GM21786 (cell line): Measurements from ENCODE around the gene AK5.

Experiments
- ATAC-seq: cut with Tn5 transposase; IDR thresholded peaks from one replicate; pipeline ENCODE4 v1.9.1; 2021; ENCODE audit not compliant: unreplicated experiment

Gene AK5

DNA sequence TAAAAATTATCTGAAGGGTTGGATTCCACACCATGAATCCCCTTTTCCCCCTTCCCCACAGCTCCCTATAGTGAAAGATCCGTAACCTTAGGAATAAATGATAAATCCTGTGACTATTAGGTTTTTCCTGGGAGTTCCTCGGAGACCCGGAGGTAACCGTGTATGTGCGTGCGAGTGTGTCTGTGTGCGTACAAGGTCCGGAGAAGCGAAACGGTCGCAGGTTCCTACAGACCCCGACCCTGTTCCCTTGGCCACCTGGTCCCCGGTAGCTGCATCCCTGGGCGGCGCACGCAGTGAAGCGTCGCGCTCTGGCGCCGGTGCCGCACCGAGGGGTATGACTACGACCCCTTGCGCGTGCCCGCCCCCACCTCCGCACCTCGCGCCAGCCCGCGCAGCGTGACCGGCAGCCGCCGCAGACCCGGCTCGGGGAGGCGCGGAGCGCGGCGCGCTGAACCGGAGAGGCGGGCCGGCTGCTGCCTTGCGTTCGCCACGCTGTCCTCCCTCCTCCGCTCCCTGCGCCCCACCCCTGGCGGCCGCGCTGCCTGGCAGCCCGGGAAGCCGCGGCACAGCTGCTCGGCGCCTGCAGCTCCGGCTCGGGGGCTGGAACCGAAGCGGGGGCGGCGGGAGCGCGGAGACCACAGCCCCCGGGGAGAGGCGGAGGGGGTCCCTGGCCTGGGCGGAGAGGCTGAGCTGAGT is at the start of gene AK5:
Gene AK5 (plus strand): TSS at position 529 of the 696 bp plus-strand sequence. CDS start 295 bp downstream, outside the sequence.
- no peak for ATAC-seq

DNA sequence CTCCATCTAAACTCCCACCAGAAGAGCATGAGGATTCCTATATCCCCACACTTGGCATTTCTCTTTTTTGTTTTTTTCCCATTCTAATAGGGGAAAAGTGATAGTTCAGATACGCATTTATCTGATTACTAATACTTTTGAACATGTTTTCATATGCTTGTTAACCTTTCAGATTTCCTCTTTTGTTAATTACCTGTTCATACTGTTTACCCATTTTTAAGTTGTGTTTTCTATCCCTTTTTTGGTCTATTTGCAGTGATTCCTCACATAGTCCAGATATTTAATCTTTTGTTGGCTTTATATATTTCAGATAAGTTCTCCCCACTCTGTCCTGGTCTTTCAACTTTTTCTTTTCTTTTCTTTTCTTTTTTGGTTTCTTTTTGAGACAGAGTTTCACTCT is 49.0 kb upstream of the AK5 start:
- no peak for ATAC-seq

DNA sequence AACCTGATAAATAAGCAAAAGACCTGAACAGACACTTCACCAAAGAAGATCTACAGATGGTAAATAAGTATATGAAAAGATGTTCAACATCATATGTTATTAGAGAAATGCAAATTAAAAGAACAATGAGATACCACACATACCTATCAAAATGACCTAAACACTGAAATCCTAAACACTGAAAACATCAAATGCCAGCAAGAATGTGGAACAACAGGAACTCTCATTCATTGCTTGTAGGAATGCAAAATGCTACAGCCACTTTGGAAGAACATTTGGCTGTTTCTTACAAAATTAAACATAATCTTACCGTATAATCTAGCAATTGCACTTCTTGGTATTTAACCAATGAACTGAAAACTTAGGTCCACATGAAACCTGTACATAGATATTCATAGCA is 47.7 kb upstream of the AK5 start:
- no peak for ATAC-seq

GRCh38 chr1:77234943-77235342 is 46.9 kb upstream of the AK5 start:
- no peak for ATAC-seq

DNA sequence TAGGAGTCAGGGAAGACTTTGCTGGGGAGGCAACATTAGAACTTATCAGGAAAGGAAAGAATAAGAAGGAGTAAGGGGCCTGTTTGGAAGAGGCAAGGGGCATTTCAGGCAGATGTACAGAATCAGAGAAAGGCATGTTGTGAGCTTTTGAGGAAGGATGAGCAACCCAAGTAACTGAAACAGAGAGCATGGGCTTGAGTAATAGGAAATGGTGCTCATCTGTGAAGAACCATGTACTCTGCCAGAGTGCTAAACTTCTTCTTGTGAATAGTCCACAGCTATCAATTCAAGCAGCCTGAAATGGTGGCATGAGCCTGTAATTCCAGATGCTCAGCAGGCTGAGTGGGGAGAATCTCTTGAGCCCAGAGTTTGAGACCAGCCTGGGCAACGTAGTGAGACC is 43.4 kb upstream of the AK5 start:
- no peak for ATAC-seq

GRCh38 chr1:77239311-77239710 is 42.5 kb upstream of the AK5 start:
- ATAC-seq: no peak

DNA sequence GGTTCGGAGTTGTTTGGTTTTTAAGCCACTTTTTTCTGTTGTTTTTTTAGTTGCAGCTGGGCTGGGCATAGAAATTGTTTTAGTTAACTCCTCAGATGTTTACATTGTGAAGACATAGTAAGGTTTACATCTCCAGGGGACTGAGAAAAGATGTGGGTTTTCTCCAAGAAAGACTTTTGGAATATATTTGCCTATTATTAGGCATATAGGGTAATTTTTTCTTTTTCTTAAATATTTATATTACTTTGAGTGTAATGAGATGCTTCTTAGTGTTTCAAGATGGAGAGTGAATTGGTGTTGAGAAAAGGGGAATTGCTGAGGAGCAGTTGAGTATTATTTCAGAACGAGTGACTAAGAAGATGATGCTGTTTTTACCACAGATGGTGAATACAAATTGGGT is 36.0 kb upstream of the AK5 start:
- no peak for ATAC-seq

DNA sequence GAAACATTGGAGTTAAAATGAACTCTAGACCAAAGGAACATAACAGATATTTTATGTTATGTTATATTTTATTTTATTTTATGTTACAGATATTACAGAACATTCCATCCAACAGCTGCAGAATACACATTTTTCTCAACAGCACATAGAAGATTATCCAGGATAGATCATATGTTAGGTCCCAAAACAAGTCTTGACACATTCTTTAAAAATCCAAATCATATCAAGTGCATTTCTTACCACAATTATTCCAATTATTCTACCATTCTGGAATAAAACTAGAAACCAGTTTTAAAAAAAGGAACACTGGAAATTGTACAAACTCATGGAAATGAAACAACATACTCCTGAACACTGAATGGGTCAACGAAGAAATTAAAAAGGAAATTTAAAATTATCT is 31.7 kb upstream of the AK5 start:
- ATAC-seq: no peak

- ATAC-seq: no peak
Measured at GRCh38 chr1:77253211-77253610, 28.6 kb upstream of the AK5 start.

- ATAC-seq: no peak
Measured at GRCh38 chr1:77263708-77264107, 18.1 kb upstream of the AK5 start.

DNA sequence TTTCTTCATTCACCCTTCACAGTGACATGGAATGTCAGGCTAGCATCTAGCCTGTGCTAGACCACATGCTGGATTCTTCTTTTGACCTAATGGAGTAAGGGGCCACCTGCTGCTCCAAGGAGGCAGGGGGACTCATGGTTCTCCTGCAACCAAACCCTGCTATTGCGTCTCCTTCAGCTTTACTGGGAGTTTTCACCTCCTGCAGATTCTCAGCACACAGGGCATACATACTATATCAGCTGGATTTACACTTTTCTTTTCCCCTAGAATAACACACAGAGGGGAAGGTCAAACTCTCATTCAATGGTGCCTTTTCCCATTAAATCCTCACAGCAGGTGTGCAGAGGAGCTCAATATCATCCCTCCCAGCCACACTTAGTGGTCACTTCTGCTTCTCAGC is 16.6 kb upstream of the AK5 start:
- ATAC-seq: no peak

GRCh38 chr1:77267035-77267434 is 14.8 kb upstream of the AK5 start:
- no peak for ATAC-seq

DNA sequence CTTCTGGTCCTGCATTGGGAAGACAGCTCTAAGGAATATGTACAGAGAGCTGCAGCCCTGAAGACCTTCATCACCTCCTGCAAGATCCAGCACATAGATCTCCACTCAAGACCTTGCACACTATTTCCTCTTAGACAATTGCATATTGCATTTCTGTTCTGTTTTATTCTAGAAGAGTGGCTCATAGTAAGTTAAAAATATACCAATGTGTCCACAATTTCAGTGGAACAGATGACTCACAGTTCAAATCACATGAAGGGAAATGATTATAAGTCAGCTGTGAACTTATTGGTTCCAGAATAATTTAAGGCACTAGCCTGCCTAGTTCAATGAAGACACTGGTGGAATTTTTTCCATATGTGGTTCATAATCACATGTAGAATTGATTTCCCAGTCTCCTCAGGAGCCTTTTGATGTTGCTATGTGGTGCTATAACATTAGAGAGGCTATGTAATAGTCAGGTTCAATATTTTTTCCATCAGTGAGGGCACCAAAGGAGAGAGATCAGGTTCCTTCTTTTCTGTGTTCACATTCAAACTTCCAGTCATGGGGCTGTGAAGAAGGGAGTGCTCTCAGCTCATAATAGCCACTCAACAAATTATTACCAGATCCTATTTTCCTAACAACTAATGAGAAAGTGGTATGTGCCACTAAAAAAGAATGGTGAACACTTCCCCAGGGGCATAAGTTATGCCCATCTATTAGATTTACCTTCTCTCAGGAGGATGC is 9.8 kb upstream of the AK5 start:
- ATAC-seq: no peak

GRCh38 chr1:77273891-77274290 is 7.9 kb upstream of the AK5 start:
- no peak for ATAC-seq

- ATAC-seq: no peak
Measured at GRCh38 chr1:77275194-77275593, 6.6 kb upstream of the AK5 start.

GRCh38 chr1:77276941-77277340 is 4.9 kb upstream of the AK5 start:
- no peak for ATAC-seq

GRCh38 chr1:77279929-77280328 is 1.9 kb upstream of the AK5 start:
- no peak for ATAC-seq

GRCh38 chr1:77280962-77281361 is 857 bp upstream of the AK5 start:
- no peak for ATAC-seq

- ATAC-seq: no peak
Measured at GRCh38 chr1:77282187-77282865, 507 bp downstream of the AK5 start.

- no peak for ATAC-seq
Measured at GRCh38 chr1:77282866-77283539, 1.2 kb downstream of the AK5 start.

- ATAC-seq: no peak
Measured at GRCh38 chr1:77283701-77284425, 2.0 kb downstream of the AK5 start.
